Activated T-helper 1 cell treated with anti-CD3 and anti-CD28 coated beads, Interleukin-2, amount 50 U/mL, for 16 hours (primary cell): Measurements from ENCODE around the gene CCR9.
A peak's percentile ranks its signal among the peaks of the same experiment; 100 is the strongest.

Source experiments
- DNase-seq, 2 donors: peaks; one replicate each; pipeline ENCODE4 v3.0.0-alpha.2; 2020; ENCODE audit warnings: low read depth in 1 of 2, low spot score in 1 of 2

CCR9 gene

DNA sequence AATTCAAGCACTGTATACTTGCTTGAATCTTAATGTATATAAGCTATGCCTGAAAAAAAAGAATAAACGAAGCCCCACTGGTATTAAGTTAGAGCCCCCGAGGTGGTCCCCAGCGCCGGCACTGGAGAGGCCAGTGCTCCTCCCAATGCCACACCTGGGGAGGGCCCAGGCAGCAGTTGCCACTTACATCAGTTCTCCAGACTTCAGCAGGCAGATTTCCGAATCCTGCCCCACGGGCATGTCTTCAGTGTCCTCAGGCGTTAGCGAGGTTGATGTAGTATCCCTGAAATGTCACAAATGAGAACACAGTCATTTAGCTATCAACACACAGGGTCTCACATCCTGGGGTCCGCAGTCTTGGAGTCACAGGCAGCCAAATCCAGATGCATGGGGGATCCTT is 49.9 kb downstream of the CCR9 start:
- no peak for DNase-seq

GRCh38 chr3:45937206-45938042 is 51.1 kb downstream of the CCR9 start:
- no peak for DNase-seq

- no peak for DNase-seq
Measured at GRCh38 chr3:45938043-45938435, 51.7 kb downstream of the CCR9 start.

GRCh38 chr3:45938864-45939263 is 52.5 kb downstream of the CCR9 start:
- DNase-seq: peak; percentile 66 to 73

DNA sequence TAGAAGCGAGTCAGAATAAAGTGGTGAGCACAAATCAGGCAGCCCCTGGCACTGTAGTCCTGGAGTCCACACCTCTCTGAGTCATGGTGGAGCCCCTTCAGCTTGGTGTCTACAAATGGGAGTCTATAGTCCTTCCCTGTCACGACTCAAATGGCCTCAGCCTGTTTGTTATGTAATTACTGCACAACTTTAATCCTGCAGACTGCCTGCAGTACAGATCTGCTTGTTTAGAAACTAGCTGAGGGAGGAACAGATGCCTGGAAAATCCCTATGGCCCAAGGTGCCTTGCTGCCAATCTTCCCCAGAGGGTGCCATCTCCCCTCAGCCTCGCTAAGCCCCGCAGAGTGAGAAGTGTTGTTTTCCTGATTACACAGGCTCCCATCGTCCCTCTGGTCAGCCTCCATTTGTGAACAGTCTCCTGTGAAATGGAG is 53.0 kb downstream of the CCR9 start:
- no peak for DNase-seq

DNA sequence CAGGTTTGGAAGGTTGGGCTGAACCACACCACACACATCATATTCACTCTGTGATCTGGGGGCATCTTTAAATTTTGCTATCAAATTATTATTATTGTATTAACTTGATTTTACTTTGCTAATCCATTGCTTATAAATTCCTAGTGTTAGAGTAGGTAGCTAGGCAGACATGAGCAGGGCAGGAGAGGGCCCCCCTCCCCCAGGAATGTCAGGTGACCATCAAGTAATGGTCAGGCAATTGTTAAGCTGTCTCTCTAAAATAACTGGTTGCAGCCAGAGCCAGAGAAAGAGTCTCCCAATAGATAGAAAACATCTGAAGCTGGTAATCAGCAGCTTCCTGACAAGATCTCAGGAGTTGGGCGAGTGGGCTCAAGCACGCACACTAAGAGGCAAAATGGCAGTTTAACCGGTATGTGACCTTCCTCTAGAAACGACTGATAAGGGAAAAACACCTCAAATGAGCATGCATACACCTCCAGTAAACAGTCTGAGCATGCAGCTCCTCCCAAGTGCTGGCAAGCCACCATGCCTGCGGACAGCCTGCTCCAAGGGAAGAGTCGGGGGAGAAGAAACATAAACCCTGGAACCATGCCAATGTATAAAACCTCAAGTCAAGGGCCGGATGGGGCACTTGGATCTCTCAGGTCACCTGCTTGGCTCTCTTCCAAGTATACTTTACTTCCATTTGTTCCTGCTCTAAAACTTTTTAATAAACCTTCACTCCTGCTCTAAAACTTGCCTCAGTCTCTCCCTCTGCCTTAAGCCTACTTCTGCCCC is 53.8 kb downstream of the CCR9 start:
- DNase-seq: no peak

DNA sequence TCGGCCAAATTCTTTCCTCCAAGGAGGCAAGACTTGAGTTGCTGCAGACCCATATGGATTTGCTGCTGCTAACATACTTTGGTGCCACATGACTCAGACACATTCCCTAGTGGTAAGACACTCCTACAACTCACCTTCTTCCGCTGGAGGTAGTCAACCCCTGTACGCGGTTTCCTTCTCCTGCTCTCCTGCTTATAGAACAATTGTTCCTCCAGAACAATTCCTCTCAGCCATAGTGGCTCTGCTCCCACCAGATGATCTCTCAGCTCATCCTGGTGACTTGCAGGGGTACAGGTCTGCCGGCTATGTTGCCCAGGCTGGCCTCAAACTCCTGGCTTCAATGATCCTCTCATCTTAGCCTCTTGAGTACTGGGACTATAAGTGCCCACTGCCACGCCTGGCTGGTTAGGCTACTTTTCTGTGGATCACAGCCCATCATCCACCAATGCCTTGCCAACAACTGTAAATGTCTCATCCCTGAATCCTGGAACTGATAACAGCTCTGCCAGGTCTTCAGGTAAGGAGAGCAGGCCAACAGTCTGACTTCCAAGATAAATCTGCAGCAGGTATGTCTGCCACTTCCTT is 54.5 kb downstream of the CCR9 start:
- no peak for DNase-seq

DNA sequence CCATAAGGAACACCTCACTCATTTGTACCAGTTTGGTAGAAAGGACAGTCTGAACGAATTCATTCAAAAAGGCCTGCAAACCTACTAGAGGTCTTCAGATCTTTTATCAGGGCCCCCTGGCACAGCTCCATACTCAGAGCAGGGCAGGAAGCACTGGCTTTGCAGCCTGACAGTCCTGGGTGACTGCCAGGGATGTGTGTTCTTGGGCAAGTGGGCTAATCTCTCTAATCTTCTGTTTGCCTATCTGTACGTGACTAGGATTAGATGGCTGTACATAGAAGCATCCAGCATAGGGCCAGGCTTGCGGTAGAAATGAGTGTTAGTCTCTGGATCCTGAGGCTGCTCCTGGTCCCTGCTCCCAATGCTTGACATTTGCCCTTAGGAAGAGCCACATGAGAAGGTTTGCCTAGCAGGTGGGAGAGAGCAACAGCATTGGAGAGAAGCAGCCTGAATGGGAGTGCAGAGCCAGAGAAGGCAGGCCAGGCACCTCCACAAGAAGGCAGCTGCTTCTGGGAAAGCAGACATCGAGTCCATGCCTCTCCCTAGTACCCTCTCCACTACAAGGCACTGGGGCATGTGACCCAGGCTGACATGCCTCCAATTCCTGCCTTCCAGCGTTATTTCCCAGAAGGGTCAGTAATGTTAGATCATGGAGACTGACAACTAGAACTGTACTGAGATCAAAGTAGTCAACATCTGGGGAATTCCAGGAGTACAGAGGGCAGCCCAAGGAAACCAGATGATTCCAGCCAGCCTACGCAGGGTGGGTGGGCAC is 55.9 kb downstream of the CCR9 start:
- DNase-seq: no peak

DNA sequence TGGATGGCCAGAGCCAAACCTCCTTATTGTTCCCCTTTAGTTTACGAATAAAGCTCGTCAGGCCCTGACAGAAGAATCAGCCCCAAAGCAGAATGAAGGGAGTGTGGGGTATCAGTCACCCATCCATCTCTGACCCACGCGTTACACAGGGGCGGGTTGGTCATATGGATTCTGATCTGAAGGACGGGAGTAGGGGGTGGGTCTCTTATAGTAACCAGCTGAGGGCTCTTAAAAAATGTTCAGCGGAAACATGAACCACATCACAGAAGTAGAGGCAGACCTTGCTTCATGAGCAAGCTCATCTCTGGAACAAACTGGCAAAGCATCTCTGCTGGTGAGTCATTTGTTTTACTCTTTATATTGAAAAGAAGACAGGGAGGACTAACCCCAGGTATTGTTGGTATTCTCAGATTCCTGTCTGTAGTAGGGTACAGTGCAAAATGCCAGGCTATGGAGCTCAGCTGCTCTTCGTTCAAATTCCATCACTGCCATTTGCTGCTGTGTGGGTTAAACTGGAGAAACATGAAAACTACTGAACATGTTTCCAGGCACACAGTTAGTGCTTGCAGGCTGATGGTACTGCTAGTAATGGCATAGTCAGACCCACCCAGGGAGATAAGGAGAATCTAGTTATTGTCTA is 57.0 kb downstream of the CCR9 start, which contains the start of gene CXCR6:
Gene CXCR6, plus strand, starts transcription at position 258 of the 640 bp plus-strand sequence. CDS start 3,018 bp downstream, outside the sequence.
- no peak for DNase-seq

DNA sequence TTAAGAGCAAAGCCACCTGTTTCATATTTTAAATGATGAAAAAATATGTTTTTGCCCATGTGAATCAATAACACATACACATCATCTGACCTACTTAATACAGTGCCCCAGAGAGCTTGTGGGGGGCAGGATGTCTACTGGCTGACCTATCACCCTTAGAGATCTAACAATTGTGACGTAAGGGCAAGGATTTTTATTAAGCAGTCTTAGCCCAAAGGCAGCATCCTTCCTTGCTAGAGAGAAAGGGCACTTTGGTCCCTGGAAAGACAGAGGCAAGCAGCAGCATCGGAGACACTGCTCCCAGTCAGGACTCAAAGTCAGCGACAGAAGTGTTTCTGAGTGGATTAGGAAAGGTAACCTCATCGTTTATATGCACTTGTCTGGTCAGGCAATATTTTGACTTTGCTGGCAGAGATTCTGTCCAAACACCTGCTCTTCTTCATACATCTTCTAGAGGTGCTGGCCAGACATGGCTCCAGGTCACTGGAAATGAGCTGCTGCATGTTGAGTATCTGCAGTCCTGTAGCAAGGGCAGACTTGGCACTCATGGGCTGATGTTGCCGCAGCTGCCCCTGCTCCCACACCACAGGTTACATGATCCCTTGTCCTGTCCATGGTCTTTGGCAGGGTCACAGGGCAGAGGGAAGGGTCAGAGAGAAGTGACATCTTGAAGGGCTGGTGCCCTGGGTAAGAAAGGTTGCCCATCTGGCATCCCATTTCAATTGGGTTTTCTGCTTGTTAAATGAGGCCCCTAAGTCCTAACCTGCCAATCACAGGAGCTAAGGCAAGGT is 58.7 kb downstream of the CCR9 start:
- DNase-seq: no peak

DNA sequence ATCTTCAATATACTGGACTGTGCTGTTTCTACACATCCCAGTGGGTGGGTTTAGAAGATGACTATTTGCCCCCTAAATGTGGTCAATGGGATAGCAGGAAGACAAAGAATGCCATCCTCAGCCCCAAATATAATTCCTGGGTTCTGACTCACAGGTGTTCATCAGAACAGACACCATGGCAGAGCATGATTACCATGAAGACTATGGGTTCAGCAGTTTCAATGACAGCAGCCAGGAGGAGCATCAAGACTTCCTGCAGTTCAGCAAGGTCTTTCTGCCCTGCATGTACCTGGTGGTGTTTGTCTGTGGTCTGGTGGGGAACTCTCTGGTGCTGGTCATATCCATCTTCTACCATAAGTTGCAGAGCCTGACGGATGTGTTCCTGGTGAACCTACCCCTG is 60.0 kb downstream of the CCR9 start:
- no peak for DNase-seq

DNA sequence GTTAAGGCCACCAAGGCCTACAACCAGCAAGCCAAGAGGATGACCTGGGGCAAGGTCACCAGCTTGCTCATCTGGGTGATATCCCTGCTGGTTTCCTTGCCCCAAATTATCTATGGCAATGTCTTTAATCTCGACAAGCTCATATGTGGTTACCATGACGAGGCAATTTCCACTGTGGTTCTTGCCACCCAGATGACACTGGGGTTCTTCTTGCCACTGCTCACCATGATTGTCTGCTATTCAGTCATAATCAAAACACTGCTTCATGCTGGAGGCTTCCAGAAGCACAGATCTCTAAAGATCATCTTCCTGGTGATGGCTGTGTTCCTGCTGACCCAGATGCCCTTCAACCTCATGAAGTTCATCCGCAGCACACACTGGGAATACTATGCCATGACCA is 60.5 kb downstream of the CCR9 start:
- DNase-seq: no peak

- no peak for DNase-seq
Measured at GRCh38 chr3:45947361-45947760, 61.0 kb downstream of the CCR9 start.

DNA sequence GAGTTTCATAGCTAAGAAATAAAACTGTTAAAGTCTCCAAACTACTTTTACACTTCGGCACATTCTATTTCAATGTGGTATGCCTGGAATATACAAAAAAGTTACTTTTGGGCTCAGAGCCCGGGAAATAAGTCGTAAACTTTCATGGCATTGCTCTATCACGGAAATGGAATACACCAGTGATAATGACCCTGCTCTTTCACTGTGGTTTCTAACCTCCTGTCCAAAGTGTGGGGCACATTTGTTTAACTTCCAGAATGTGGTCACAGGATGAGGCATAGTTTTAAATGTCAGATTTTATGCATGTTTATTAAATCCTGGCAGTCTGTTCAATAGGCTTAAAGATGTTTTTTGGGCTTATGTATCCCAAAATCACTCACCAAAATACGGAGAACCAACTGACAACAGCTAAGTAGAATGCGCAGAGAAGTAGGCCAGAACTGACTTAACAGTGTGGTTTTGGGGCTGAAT is 62.0 kb downstream of the CCR9 start:
- no peak for DNase-seq

GRCh38 chr3:45948881-45949280 is 62.5 kb downstream of the CCR9 start:
- DNase-seq: no peak

- DNase-seq: no peak
Measured at GRCh38 chr3:45949432-45949831, 63.1 kb downstream of the CCR9 start.

DNA sequence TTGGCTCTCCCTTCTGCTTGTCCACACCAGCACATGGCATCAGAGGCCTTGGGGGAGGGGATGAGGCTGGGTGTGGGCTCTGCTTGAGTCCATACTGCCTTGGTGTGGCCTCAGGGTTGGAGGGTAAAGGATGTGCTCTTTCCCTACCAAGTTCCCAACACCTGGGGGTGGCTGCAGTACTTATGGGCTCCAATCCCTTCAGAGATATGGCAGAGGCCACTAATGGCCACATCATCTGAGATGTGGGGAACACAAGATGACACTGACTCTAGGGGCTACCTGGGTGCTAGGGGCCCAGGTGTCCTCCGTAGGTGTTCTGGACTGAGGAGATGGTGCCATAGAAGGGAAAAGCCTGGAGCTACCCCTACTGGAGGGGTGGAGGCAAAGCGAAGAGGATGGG is 63.8 kb downstream of the CCR9 start:
- no peak for DNase-seq

DNA sequence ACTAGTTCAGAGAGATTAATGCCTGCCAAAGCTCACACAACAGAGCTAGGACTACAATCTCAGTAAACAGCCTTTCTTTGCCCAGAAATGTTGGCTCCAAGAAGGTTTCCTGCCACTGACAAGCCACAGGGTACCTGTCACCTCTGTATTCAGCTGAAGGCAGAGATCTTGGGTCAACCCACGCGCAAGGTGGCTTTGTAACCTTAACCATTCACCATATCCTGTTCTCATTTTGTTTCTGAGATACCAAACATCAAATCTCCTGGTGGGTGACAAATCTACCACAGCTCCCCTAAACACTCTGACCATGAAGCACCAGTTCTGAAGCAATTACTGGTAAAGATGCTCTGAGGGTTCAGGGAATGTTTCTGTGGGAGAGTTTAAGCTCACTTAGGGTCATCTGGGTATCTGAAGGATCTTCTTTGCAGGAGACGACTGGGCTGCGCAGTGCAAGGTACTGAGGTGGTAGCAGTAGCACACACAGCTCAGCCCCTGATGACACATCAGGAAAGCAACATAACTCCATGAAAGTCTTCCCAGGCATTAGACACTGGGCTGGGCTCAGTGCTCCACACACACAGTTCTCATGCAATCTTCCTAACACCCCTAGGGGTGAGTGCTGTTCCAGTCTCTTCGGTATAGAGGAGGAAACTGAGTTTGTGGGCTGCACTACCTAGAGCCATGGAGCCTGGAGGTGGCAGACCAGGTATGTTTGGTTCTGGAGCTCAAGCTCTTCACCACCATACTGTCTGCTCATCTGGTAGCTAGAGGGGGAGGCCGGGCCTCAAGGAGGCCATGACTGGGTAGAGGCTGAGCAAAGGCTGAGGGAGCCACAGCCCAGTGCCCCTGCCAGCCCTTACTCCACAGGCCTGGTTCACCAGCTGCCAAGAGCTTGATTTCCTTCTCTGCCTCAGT is 64.6 kb downstream of the CCR9 start:
- no peak for DNase-seq

GRCh38 chr3:45951946-45952345 is 65.6 kb downstream of the CCR9 start:
- DNase-seq: no peak
